CD4-positive, alpha-beta T cell (primary cell): ENCODE data around the gene DDC. TPM values are rescaled to one million over a fixed set of nuclear protein-coding genes. Genes with fewer than 3 reads are reported as not detected.

ENCODE experiments used
- ATAC-seq: fragments of 200-7000 bp; cut with Tn5 transposase; one replicate; pipeline ENCODE4 v1.10.0; 2022; ENCODE audit warnings: mild to moderate bottlenecking; ENCODE audit not compliant: poor library complexity
- CTCF ChIA-PET: fragments of 350-600 bp; sonication (Branson Sonifier 250); formaldehyde crosslinking; loops from one replicate; lab custom pipeline; 2021; ENCODE audit warnings: antibody characterized with exemption, inconsistent platforms; lab: Charles Lee
- POLR2A ChIA-PET: fragments of 350-600 bp; sonication (Branson Sonifier 250); formaldehyde crosslinking; loops from one replicate; lab custom pipeline; 2021; ENCODE audit warnings: antibody characterized with exemption, inconsistent platforms; lab: Charles Lee
- DNase-seq, 14 experiments: peaks; one replicate each; pipeline ENCODE4 v3.0.0-alpha.2; 2013 to 2020; ENCODE audit warnings: mixed read lengths in 2 of 14
- H3K27ac ChIP-seq, 2 donors: one replicate each; pipeline versions ENCODE4 v1.5.1 to v1.7.0; 2013; ENCODE audit warnings: low read length in 2 of 2, low read depth in 1 of 2, mild to moderate bottlenecking in 1 of 2
- H3K27me3 ChIP-seq, 2 experiments: 1 replicate in 1 of 2; 2 replicates in 1 of 2; pipeline versions ENCODE4 v1.6.1 to v1.7.0; 2013; ENCODE audit warnings: low read length in 2 of 2, control low read depth in 1 of 2, mild to moderate bottlenecking in 1 of 2, moderate library complexity in 1 of 2; ENCODE audit not compliant: insufficient read depth in 2 of 2, control insufficient read depth in 1 of 2
- H3K36me3 ChIP-seq: one replicate; pipeline ENCODE4 v1.6.1; 2013; ENCODE audit warnings: low read length, control low read depth; ENCODE audit not compliant: insufficient read depth
- H3K4me1 ChIP-seq: one replicate; pipeline ENCODE4 v1.6.1; 2013; ENCODE audit warnings: low read length, control low read depth; ENCODE audit not compliant: insufficient read depth
- H3K4me3 ChIP-seq: one replicate; pipeline ENCODE4 v1.5.1; 2013; ENCODE audit warnings: mild to moderate bottlenecking, low read length, moderate library complexity
- H3K9me3 ChIP-seq, 2 experiments: 1 replicate in 1 of 2; 2 replicates in 1 of 2; pipeline versions ENCODE4 v1.6.1 to v1.7.0; 2013; ENCODE audit warnings: low read length in 2 of 2, mild to moderate bottlenecking in 2 of 2, control low read depth in 1 of 2, moderate library complexity in 1 of 2; ENCODE audit not compliant: control insufficient read depth in 1 of 2, insufficient read depth in 1 of 2
- H3K27ac Mint-ChIP-seq: one replicate; pipeline ENCODE4 v1.8.0; 2020; ENCODE audit warnings: mixed read lengths
- H3K27me3 Mint-ChIP-seq: one replicate; pipeline ENCODE4 v1.8.0; 2021; ENCODE audit warnings: mixed read lengths
- H3K36me3 Mint-ChIP-seq: one replicate; pipeline ENCODE4 v1.8.0; 2021; ENCODE audit warnings: low read depth, mixed read lengths
- H3K4me1 Mint-ChIP-seq: one replicate; pipeline ENCODE4 v1.8.0; 2021; ENCODE audit warnings: low read depth, mixed read lengths
- H3K4me3 Mint-ChIP-seq: one replicate; pipeline ENCODE4 v1.8.0; 2020; ENCODE audit warnings: mild to moderate bottlenecking, mixed read lengths
- H3K9me3 Mint-ChIP-seq: one replicate; pipeline ENCODE4 v1.8.0; 2020; ENCODE audit warnings: mixed read lengths
- intact Hi-C, 2 experiments: fragments of 100-400 bp; cut with DNase I in 1 of 2; cut with micrococcal nuclease in 1 of 2; formaldehyde crosslinking; loops; one replicate each; pipeline versions ENCODE4 v1.15.1 to v1.9.0; 2023 to 2025; cut with DNase I, micrococcal nuclease
- total RNA-seq, 174 experiments: library from RNA in 2 of 174; stranded (reverse) in 2 of 174; gene quantifications; one replicate each; pipeline ENCODE4 v1.2.3 and lab custom pipeline; 2021 to 2026
- TF ChIP-seq, protein P1 (sequence below): fragments of 200-600 bp; IDR thresholded peaks from one replicate; pipeline ENCODE4 v1.8.0; 2022; ENCODE audit warnings: antibody characterized with exemption, mild to moderate bottlenecking

The DDC gene
- total RNA-seq, 2 experiments from 2014 or later = not detected

- ATAC-seq (no peak), DNase-seq (no peak)
- TF ChIP-seq, protein P1, sequence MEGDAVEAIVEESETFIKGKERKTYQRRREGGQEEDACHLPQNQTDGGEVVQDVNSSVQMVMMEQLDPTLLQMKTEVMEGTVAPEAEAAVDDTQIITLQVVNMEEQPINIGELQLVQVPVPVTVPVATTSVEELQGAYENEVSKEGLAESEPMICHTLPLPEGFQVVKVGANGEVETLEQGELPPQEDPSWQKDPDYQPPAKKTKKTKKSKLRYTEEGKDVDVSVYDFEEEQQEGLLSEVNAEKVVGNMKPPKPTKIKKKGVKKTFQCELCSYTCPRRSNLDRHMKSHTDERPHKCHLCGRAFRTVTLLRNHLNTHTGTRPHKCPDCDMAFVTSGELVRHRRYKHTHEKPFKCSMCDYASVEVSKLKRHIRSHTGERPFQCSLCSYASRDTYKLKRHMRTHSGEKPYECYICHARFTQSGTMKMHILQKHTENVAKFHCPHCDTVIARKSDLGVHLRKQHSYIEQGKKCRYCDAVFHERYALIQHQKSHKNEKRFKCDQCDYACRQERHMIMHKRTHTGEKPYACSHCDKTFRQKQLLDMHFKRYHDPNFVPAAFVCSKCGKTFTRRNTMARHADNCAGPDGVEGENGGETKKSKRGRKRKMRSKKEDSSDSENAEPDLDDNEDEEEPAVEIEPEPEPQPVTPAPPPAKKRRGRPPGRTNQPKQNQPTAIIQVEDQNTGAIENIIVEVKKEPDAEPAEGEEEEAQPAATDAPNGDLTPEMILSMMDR = no peak
- H3K4me1 ChIP-seq = no peaks in the 10 kb centered on the region
- no peak overlapping the region for H3K27ac ChIP-seq
- no peaks in the 10 kb centered on the region for H3K9me3 ChIP-seq
- no peak overlapping the region for H3K4me3 ChIP-seq
- ChIA-PET POLR2A (no interaction called here), CTCF (no interaction called here)
- intact Hi-C loops = no loop called here
- Mint-ChIP-seq H3K4me1 (no peaks in the 10 kb centered on the region), H3K27me3 (no peaks in the 10 kb centered on the region), H3K36me3 (no peaks in the 10 kb centered on the region), H3K4me3 (no peak overlapping the region), H3K27ac (no peak overlapping the region), H3K9me3 (no peaks in the 10 kb centered on the region)
- no peaks in the 10 kb centered on the region for H3K27me3 ChIP-seq
- no peaks in the 10 kb centered on the region for H3K36me3 ChIP-seq
Measured at GRCh38 chr7:50479743-50480517, 85.3 kb downstream of the DDC start.

DNA sequence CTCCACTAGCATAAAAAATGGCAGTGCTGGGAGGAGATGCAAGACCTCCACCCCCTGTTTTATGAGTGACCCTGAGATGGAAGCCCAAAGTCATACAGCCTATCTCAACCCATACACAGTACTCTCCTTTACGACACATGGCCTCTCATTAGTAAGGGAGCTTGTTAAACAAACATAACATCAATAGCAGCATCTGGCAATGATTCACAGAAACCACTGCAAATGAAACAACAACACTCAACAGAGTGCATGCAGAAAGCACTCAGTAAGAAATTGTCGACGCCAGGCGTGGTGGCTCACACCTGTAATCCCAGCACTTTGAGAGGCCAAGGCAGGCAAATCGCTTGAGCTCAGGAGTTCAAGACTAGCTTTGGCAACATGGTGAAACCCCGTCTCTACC lies 87.6 kb downstream of the DDC start:
- Mint-ChIP-seq H3K4me3 (no peak overlapping the region), H3K36me3 (no peaks in the 10 kb centered on the region), H3K27ac (no peak overlapping the region), H3K27me3 (no peaks in the 10 kb centered on the region), H3K4me1 (no peaks in the 10 kb centered on the region), H3K9me3 (no peaks in the 10 kb centered on the region)
- Histone ChIP-seq H3K4me3 (no peak overlapping the region), H3K27me3 (no peaks in the 10 kb centered on the region), H3K27ac (no peak overlapping the region), H3K36me3 (no peaks in the 10 kb centered on the region), H3K4me1 (no peaks in the 10 kb centered on the region), H3K9me3 (no peaks in the 10 kb centered on the region)
- CTCF ChIA-PET = interaction anchor here (1.0 kb wide), 1 partner anchor 9 kb away, joined by 4 read pairs; no protein-coding TSS in a partner anchor
- DNase-seq (no peak), ATAC-seq (no peak)
- intact Hi-C loops = no loop called here
- POLR2A ChIA-PET = interaction anchor here (0.7 kb wide), 1 partner anchor 17 kb away, joined by 3 read pairs; no protein-coding TSS in a partner anchor
- TF ChIP-seq, protein P1 = no peak

DNA sequence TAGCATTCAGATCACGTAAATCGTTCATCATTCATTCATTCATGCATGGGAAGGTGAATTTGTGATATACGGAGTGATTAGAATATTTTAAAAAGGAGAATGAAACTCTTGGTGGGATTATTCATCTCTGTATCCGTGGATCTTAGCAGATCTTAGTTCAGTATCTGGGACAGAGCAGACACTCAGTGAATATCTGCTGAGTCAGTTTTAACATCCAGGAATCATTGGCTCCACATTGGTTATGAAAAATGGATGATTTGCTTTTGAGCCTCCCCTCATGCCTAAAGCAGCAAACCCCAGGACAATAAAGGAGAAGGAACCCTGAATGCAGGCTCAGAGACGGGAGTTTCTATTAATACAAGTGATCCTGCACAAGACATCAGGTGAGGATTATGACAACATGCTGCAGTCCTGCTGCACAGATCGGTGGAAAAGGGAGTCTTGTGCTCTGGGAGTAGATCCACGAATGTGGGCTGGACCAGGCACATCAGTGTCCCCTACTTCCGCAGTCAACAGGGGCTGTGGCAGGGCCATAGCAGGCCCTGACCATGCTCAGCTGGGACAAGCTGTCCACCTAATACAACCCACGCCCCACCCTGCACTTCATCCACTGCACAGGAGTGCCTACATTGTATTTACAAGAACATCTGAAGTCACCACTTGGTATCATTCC lies 88.1 kb downstream of the DDC start:
- CTCF ChIA-PET = no interaction called here
- intact Hi-C loops = no loop called here

More for the DNA sequence above, 88.1 kb downstream of the DDC start:
- Histone ChIP-seq H3K4me1 (no peaks in the 10 kb centered on the region), H3K4me3 (no peak overlapping the region), H3K9me3 (no peaks in the 10 kb centered on the region), H3K27me3 (no peaks in the 10 kb centered on the region), H3K36me3 (no peaks in the 10 kb centered on the region), H3K27ac (no peak overlapping the region)
- TF ChIP-seq, protein P1 = no peak
- H3K27ac Mint-ChIP-seq = no peak overlapping the region
- H3K4me1 Mint-ChIP-seq = no peaks in the 10 kb centered on the region
- ATAC-seq (no peak), DNase-seq (no peak)
- no peak overlapping the region for H3K4me3 Mint-ChIP-seq
- no peaks in the 10 kb centered on the region for H3K27me3 Mint-ChIP-seq
- no peaks in the 10 kb centered on the region for H3K9me3 Mint-ChIP-seq
- no peaks in the 10 kb centered on the region for H3K36me3 Mint-ChIP-seq
- POLR2A ChIA-PET = interaction anchor here (0.7 kb wide), 1 partner anchor 18 kb away, joined by 3 read pairs; no protein-coding TSS in a partner anchor
